Body of pancreas (tissue), 4 donors: ENCODE results near the gene RBM20. TPM values are rescaled to one million over a fixed set of nuclear protein-coding genes. Genes with fewer than 3 reads are reported as not detected.

Experiments
- ATAC-seq: fragments of 150-250 bp; one replicate; pipeline ENCODE4 v1.9.1; 2016
- DNase-seq, 4 donors: peaks; one replicate each; pipeline ENCODE4 v3.0.0-alpha.2; 2019
- H3K27ac ChIP-seq, 4 donors: fragments of 200-600 bp; sonication (generic); 1 replicate in 3 of 4; 2 replicates in 1 of 4; pipeline versions ENCODE4 v1.5.1 to v1.6.1; 2016 to 2019; ENCODE audit warnings: mild to moderate bottlenecking in 1 of 4, mixed read lengths in 1 of 4, moderate library complexity in 1 of 4
- H3K27me3 ChIP-seq, 2 donors: fragments of 200-600 bp; sonication (generic); one replicate each; pipeline ENCODE4 v1.6.0; 2016; ENCODE audit warnings: mild to moderate bottlenecking in 1 of 2
- H3K36me3 ChIP-seq, 2 donors: fragments of 200-600 bp; sonication (generic); replicated peaks in 1 of 2; 2 replicates each; pipeline ENCODE4 v1.5.1; 2016; ENCODE audit warnings: low read depth in 2 of 2; ENCODE audit not compliant: insufficient read depth in 1 of 2
- H3K4me1 ChIP-seq: fragments of 200-600 bp; sonication (generic); one replicate; pipeline ENCODE4 v1.6.0; 2016
- H3K4me3 ChIP-seq, 2 donors: fragments of 200-600 bp; sonication (generic); 1 replicate in 1 of 2; 2 replicates in 1 of 2; pipeline ENCODE4 v1.5.1; 2016 to 2019
- H3K9me3 ChIP-seq, 3 donors: fragments of 200-600 bp; sonication (generic); 1 replicate in 2 of 3; 2 replicates in 1 of 3; pipeline ENCODE4 v1.5.1; 2016
- POLR2A ChIP-seq, 3 donors: fragments of 450-650 bp; IDR thresholded peaks; one replicate each; pipeline ENCODE4 v1.6.1; 2016; ENCODE audit warnings: antibody characterized with exemption in 3 of 3, mild to moderate bottlenecking in 2 of 3
- WGBS, 2 donors: methylation state at CpG; one replicate each; pipeline ENCODE4 v1.1.5; 2017; 5-methylcytosine and 5-hydroxymethylcytosine counted together
- intact Hi-C: fragments of 100-400 bp; cut with DNase I; formaldehyde crosslinking; loops from one replicate; pipeline ENCODE4 v1.15.1; 2023
- total RNA-seq, 2 donors: library from RNA; depleted of rRNA; stranded (reverse); fragments of >200 nt; gene quantifications; one replicate each; pipeline ENCODE4 v1.1.0, GENCODE V29; 2016
- TF ChIP-seq, protein P1 (sequence below), 7 experiments: fragments of 450-650 bp in 4 of 7; fragments of 200-600 bp in 3 of 7; sonication (generic) in 3 of 7; IDR thresholded peaks; one replicate each; pipeline ENCODE4 v1.5.1; 2016 to 2019; ENCODE audit warnings: antibody characterized with exemption in 7 of 7

Gene RBM20
- total RNA-seq, 2 donors from 2014 or later: 14.5 to 39.4 TPM

DNA sequence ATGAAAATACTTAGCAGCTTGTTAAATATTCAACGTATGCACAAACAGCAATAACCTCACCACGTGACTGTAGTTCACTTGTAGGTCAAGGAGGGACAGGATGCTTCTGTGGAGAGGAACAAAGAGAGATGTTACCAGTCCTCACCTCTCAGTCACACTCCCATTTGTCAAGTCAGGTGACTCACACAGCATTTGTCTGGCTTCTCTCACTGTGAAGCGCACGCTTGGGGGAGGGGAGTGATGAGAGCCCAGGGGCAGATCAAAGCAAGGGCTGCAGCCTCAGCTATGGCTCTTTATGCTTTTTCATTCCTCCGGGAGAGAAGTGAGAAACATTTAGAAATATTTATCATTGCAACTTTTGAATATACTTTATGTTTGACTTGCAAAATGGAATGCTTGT is 2.9 kb upstream of the RBM20 start:
- H3K36me3 ChIP-seq: no peaks in the 10 kb centered on the region
- TF ChIP-seq, protein P1, sequence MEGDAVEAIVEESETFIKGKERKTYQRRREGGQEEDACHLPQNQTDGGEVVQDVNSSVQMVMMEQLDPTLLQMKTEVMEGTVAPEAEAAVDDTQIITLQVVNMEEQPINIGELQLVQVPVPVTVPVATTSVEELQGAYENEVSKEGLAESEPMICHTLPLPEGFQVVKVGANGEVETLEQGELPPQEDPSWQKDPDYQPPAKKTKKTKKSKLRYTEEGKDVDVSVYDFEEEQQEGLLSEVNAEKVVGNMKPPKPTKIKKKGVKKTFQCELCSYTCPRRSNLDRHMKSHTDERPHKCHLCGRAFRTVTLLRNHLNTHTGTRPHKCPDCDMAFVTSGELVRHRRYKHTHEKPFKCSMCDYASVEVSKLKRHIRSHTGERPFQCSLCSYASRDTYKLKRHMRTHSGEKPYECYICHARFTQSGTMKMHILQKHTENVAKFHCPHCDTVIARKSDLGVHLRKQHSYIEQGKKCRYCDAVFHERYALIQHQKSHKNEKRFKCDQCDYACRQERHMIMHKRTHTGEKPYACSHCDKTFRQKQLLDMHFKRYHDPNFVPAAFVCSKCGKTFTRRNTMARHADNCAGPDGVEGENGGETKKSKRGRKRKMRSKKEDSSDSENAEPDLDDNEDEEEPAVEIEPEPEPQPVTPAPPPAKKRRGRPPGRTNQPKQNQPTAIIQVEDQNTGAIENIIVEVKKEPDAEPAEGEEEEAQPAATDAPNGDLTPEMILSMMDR (IDR thresholded peaks at IDR 0.05): no peak
- no peak for TF ChIP-seq POLR2A (IDR thresholded peaks at IDR 0.05)
- no peak overlapping the region for H3K27ac ChIP-seq
- 21 to 22% methylated on average over 5 of the region's 5 CpGs for WGBS, 2 donors
- H3K4me1 ChIP-seq: peaks cover 18% of the 10 kb centered on the region
- intact Hi-C loops: no loop called here
- H3K9me3 ChIP-seq: no peaks in the 10 kb centered on the region
- no peak overlapping the region for H3K4me3 ChIP-seq
- peaks cover 4 to 6% of the 10 kb centered on the region in 2 donors for H3K27me3 ChIP-seq
- DNase-seq: no peak
- no peak for ATAC-seq

DNA sequence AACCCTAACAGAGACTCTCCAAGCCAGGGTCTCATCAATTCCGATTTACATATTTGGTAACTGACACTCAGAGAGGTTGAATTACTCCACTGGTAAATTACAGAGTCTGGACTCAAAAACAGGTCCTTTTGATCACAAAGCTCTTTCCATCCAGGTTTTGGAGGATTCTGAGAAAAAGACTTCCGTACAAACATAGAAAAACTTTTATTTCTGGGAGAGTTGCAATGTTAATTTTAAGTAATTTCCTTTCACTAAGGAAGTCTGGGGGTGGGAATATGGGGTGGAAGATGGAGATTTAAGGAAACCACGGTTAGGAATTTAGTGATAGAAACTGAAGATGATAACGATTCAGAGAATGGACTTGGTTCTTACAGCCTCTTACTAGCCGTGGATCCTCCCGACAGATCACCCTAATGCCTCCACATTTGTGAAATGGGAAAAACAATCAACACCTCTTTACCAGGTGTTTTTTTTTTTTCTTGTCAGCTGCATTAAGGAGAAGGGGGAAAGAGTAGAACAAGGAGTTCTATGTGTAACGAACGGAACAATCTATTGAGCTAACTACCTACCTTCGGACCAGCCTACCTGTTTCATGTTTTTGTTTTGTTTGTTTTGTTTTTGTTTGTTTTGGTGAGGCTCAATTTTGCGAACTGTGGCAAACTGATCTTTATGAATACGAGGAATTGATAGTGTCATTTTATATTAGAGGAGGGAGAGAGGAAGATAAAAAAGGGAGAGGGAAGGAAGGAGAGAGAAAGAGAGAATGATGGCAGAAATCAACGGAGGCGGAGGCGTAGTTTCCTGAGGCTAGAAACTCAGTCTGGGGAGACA is 1.7 kb upstream of the RBM20 start:
- intact Hi-C loops: no loop called here
- H3K9me3 ChIP-seq: no peaks in the 10 kb centered on the region
- TF ChIP-seq POLR2A (IDR thresholded peaks at IDR 0.05): no peak
- TF ChIP-seq, protein P1 (IDR thresholded peaks at IDR 0.05): no peak
- H3K36me3 ChIP-seq: no peaks in the 10 kb centered on the region
- 37 to 44% methylated on average over 14 of the region's 14 CpGs for WGBS, 2 donors
- DNase-seq (no peak), ATAC-seq (no peak)
- no peak overlapping the region for H3K4me3 ChIP-seq
- H3K4me1 ChIP-seq: peaks cover 18% of the 10 kb centered on the region
- H3K27ac ChIP-seq: no peak overlapping the region
- peaks cover 4 to 6% of the 10 kb centered on the region in 2 donors for H3K27me3 ChIP-seq

DNA sequence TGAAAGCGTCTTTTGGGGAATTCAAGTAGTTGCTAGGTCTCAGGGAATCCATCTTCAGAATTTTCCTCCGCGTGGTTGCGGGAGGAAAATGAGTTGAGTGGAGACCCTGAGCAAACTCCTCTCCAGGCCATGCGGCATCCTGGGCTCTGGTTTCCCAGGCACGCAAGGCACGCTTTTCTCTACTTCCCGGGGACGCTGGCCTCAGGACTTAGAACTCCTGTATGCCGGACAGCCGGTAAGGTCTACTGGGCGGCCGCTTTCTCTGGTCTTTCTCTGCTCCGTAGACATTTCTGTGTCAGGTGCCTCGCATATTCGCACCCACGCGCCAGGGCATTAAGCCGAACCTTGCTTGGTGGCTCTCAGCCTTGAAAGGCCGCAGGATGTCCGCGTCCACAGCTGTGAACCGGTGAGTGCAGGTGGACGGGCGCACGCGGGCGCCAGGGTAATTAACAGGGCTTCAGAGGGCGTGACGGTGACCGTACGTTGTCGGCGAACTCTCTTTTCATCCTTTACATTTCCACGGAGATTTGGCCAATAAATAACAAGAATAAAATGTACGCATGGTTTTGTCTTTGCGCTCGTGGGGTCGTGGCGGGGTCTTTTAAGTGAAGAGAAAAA is 992 bp upstream of the RBM20 start:
- Histone ChIP-seq H3K27ac (no peak overlapping the region), H3K9me3 (no peaks in the 10 kb centered on the region), H3K4me1 (peaks cover 18% of the 10 kb centered on the region), H3K27me3 (peaks cover 4 to 6% of the 10 kb centered on the region in 2 donors), H3K36me3 (no peaks in the 10 kb centered on the region), H3K4me3 (no peak overlapping the region)
- peak; percentile 38 for ATAC-seq
- DNase-seq: peak in 1 of 4 donors; percentile 10
- WGBS, 2 donors: 4 to 10% methylated on average over 27 to 40 of the region's 40 CpGs
- intact Hi-C loops: no loop called here
- TF ChIP-seq POLR2A (IDR thresholded peaks at IDR 0.05): no peak
- TF ChIP-seq, protein P1 (IDR thresholded peaks at IDR 0.05): no peak

DNA sequence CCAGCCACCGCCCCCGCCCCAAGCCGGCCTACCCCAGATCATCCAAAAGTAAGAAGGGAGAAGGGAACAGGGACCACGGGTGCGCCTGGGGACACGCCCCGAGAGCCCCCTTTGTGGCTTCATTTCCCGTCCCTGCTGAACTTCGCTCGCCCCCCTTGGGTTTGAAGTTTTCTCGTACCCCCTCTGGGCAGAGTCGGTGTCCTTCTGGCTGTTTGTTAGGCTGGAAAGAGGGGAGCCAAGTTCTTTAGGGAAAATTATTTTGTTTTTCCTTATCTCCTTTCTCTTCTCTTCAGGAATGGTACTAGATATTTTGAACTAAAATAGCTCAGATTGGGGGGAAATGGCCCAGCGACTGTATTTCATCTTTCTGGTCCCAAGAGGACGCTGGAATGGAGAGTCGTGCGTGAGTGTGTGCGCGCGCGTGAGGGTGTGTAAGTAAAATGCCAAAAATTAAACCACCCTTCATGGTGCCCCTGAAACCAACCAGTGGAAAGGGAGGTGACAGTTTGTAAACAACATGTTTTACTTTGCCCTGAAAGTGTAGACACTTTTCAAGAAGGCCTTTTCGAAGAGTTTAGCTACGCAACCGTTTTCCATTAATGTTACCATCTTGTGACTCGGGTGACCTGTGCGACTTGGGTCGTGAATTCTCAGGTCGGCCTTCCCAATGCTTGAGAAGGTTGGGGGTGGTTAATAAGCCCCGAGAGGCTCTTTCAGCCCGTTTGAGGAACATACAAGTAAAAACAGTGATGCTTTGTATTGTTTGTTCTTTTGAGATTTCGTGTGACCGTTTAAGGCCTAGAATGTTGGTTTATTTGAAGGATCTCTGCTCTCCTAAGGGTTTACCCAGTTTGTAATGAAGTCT is 694 bp downstream of the RBM20 start:
- H3K36me3 ChIP-seq: no peaks in the 10 kb centered on the region
- H3K4me1 ChIP-seq: peaks cover 18% of the 10 kb centered on the region
- no peak overlapping the region for H3K4me3 ChIP-seq
- DNase-seq (no peak), ATAC-seq (peak; percentile 9)
- no peak overlapping the region for H3K27ac ChIP-seq
- WGBS, 2 donors: 32 to 34% methylated on average over 28 to 29 of the region's 31 CpGs
- intact Hi-C loops: no loop called here
- TF ChIP-seq, protein P1 (IDR thresholded peaks at IDR 0.05): no peak
- TF ChIP-seq POLR2A (IDR thresholded peaks at IDR 0.05): no peak
- H3K27me3 ChIP-seq: peaks cover 4 to 6% of the 10 kb centered on the region in 2 donors
- H3K9me3 ChIP-seq: no peaks in the 10 kb centered on the region
